Neural progenitor cell (in vitro differentiated cells): ENCODE data around the gene VRTN.

Source experiments
- EZH2 ChIP-seq: fragments of 200-600 bp; sonication (generic); IDR thresholded peaks from 2 replicates; pipeline ENCODE4 v1.6.1; 2017; ENCODE audit warnings: antibody characterized with exemption, mild to moderate bottlenecking, moderate library complexity
- TF ChIP-seq, protein P1 (sequence below): fragments of 200-600 bp; sonication (generic); IDR thresholded peaks from 2 replicates; pipeline ENCODE4 v1.5.1; 2017; ENCODE audit warnings: antibody characterized with exemption, mild to moderate bottlenecking

DNA sequence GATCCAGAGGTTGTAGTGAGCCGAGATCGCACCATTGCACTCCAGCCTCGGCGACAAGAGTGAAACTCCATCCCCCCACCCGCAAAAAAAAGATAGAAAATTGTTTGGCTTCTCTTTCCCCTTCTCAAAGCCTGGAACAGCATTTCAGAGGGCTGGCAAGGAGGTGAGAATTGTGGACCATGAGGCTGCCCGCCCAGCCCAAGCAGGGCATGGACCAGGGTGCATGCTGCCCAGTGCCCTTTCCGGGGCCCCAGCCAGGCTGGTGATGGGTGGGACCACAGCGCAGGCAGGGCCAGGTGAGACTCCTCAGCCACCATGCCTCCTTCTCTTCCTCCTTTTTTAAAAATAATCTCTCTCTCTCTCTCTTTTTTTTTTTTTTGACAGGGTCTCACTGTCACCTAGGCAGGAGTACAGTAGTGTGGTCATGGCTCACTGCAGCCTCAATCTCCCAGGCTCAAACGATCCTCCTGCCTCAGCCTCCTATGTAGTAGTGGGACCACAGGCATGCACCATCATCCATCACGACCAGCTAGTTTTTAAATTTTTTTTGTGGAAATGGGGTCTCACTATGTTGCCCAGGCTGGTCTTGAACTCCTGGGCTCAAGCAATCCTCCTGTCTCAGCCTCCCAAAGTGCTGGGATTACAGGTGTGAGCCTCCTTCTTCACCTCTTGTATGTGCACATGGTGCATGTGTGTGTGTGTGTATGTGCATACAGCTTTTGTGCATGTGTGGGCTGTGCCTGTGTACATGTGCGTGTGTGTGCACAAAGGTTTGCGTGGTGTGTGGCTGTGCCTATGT is 55.5 kb downstream of the VRTN start:
- TF ChIP-seq, protein P1, sequence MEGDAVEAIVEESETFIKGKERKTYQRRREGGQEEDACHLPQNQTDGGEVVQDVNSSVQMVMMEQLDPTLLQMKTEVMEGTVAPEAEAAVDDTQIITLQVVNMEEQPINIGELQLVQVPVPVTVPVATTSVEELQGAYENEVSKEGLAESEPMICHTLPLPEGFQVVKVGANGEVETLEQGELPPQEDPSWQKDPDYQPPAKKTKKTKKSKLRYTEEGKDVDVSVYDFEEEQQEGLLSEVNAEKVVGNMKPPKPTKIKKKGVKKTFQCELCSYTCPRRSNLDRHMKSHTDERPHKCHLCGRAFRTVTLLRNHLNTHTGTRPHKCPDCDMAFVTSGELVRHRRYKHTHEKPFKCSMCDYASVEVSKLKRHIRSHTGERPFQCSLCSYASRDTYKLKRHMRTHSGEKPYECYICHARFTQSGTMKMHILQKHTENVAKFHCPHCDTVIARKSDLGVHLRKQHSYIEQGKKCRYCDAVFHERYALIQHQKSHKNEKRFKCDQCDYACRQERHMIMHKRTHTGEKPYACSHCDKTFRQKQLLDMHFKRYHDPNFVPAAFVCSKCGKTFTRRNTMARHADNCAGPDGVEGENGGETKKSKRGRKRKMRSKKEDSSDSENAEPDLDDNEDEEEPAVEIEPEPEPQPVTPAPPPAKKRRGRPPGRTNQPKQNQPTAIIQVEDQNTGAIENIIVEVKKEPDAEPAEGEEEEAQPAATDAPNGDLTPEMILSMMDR: no peak
- TF ChIP-seq EZH2: no peak
